GM23338 (cell line): ENCODE data around the gene CYP2D6.

Source experiments
- CREB1 ChIP-seq: fragments of 250-450 bp; sonication (Bioruptor Pico); IDR thresholded peaks from 2 replicates; pipeline ENCODE4 v1.5.0; 2020; ENCODE audit warnings: low read depth, mild to moderate bottlenecking, moderate library complexity
- EZH2 ChIP-seq: fragments of 200-600 bp; sonication (generic); IDR thresholded peaks from one replicate; pipeline ENCODE4 v1.8.0; 2017; ENCODE audit warnings: antibody characterized with exemption, mild to moderate bottlenecking, low read depth; ENCODE audit not compliant: unreplicated experiment
- EZH2phosphoT487 ChIP-seq: fragments of 200-600 bp; sonication (generic); IDR thresholded peaks from one replicate; pipeline ENCODE4 v1.8.1; 2018; ENCODE audit warnings: antibody characterized with exemption; ENCODE audit not compliant: unreplicated experiment
- JUNB ChIP-seq: IDR thresholded peaks from one replicate; pipeline ENCODE4 v1.6.1; 2016; ENCODE audit warnings: antibody characterized with exemption; ENCODE audit not compliant: unreplicated experiment
- NANOG ChIP-seq: IDR thresholded peaks from 2 replicates; pipeline ENCODE4 v1.6.1; 2016; ENCODE audit warnings: antibody characterized with exemption, borderline replicate concordance
- POLR2AphosphoS5 ChIP-seq: IDR thresholded peaks from 2 replicates; pipeline ENCODE4 v1.6.1; 2016; ENCODE audit warnings: antibody characterized with exemption, low read depth
- ZNF114 ChIP-seq: fragments of 250-450 bp; sonication (Bioruptor Pico); IDR thresholded peaks from 2 replicates; pipeline ENCODE4 v1.5.0; 2020; ENCODE audit warnings: mild to moderate bottlenecking, moderate library complexity
- ZNF462 ChIP-seq: fragments of 250-450 bp; sonication (Bioruptor Pico); IDR thresholded peaks from 2 replicates; pipeline ENCODE4 v1.5.0; 2020; ENCODE audit warnings: mild to moderate bottlenecking, moderate library complexity
- TF ChIP-seq, protein P1 (sequence below), 2 experiments: fragments of 200-600 bp in 1 of 2; sonication (generic) in 1 of 2; conservative IDR thresholded peaks; 2 replicates each; pipeline versions ENCODE4 v1.5.1 to v1.6.1; 2016 to 2017; ENCODE audit warnings: antibody characterized with exemption in 2 of 2, low read depth in 2 of 2, mild to moderate bottlenecking in 2 of 2, moderate library complexity in 1 of 2
- TF ChIP-seq, protein P2 (sequence below): IDR thresholded peaks from one replicate; pipeline ENCODE4 v1.6.1; 2018; ENCODE audit warnings: antibody characterized with exemption; ENCODE audit not compliant: unreplicated experiment
- TF ChIP-seq, protein P3 (sequence below): IDR thresholded peaks from 2 replicates; pipeline ENCODE4 v1.6.1; 2016; ENCODE audit warnings: antibody characterized with exemption

GRCh38 chr22:42108848-42109247, 21.8 kb downstream of the CYP2D6 start:
- TF ChIP-seq, protein P1, sequence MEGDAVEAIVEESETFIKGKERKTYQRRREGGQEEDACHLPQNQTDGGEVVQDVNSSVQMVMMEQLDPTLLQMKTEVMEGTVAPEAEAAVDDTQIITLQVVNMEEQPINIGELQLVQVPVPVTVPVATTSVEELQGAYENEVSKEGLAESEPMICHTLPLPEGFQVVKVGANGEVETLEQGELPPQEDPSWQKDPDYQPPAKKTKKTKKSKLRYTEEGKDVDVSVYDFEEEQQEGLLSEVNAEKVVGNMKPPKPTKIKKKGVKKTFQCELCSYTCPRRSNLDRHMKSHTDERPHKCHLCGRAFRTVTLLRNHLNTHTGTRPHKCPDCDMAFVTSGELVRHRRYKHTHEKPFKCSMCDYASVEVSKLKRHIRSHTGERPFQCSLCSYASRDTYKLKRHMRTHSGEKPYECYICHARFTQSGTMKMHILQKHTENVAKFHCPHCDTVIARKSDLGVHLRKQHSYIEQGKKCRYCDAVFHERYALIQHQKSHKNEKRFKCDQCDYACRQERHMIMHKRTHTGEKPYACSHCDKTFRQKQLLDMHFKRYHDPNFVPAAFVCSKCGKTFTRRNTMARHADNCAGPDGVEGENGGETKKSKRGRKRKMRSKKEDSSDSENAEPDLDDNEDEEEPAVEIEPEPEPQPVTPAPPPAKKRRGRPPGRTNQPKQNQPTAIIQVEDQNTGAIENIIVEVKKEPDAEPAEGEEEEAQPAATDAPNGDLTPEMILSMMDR (conservative IDR thresholded peaks at IDR 0.05; ENCODE audit: low read depth in 2 of 2), result no peak
- no peak for TF ChIP-seq EZH2
- TF ChIP-seq POLR2AphosphoS5, result no peak
- TF ChIP-seq EZH2phosphoT487, result no peak
- no peak for TF ChIP-seq NANOG
- TF ChIP-seq, protein P2, sequence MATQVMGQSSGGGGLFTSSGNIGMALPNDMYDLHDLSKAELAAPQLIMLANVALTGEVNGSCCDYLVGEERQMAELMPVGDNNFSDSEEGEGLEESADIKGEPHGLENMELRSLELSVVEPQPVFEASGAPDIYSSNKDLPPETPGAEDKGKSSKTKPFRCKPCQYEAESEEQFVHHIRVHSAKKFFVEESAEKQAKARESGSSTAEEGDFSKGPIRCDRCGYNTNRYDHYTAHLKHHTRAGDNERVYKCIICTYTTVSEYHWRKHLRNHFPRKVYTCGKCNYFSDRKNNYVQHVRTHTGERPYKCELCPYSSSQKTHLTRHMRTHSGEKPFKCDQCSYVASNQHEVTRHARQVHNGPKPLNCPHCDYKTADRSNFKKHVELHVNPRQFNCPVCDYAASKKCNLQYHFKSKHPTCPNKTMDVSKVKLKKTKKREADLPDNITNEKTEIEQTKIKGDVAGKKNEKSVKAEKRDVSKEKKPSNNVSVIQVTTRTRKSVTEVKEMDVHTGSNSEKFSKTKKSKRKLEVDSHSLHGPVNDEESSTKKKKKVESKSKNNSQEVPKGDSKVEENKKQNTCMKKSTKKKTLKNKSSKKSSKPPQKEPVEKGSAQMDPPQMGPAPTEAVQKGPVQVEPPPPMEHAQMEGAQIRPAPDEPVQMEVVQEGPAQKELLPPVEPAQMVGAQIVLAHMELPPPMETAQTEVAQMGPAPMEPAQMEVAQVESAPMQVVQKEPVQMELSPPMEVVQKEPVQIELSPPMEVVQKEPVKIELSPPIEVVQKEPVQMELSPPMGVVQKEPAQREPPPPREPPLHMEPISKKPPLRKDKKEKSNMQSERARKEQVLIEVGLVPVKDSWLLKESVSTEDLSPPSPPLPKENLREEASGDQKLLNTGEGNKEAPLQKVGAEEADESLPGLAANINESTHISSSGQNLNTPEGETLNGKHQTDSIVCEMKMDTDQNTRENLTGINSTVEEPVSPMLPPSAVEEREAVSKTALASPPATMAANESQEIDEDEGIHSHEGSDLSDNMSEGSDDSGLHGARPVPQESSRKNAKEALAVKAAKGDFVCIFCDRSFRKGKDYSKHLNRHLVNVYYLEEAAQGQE, result no peak
- no peak for TF ChIP-seq JUNB
- TF ChIP-seq ZNF114 (CRISPR knock-in tag), result no peak
- no peak for TF ChIP-seq CREB1 (CRISPR knock-in tag)
- TF ChIP-seq, protein P3, sequence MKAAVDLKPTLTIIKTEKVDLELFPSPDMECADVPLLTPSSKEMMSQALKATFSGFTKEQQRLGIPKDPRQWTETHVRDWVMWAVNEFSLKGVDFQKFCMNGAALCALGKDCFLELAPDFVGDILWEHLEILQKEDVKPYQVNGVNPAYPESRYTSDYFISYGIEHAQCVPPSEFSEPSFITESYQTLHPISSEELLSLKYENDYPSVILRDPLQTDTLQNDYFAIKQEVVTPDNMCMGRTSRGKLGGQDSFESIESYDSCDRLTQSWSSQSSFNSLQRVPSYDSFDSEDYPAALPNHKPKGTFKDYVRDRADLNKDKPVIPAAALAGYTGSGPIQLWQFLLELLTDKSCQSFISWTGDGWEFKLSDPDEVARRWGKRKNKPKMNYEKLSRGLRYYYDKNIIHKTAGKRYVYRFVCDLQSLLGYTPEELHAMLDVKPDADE, result no peak
- TF ChIP-seq ZNF462, result no peak
